Measurements from ENCODE around the gene CD99L2.
A peak's percentile ranks its signal among the peaks of the same experiment; 100 is the strongest.

The CD99L2 gene, protein sequence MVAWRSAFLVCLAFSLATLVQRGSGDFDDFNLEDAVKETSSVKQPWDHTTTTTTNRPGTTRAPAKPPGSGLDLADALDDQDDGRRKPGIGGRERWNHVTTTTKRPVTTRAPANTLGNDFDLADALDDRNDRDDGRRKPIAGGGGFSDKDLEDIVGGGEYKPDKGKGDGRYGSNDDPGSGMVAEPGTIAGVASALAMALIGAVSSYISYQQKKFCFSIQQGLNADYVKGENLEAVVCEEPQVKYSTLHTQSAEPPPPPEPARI

DNA sequence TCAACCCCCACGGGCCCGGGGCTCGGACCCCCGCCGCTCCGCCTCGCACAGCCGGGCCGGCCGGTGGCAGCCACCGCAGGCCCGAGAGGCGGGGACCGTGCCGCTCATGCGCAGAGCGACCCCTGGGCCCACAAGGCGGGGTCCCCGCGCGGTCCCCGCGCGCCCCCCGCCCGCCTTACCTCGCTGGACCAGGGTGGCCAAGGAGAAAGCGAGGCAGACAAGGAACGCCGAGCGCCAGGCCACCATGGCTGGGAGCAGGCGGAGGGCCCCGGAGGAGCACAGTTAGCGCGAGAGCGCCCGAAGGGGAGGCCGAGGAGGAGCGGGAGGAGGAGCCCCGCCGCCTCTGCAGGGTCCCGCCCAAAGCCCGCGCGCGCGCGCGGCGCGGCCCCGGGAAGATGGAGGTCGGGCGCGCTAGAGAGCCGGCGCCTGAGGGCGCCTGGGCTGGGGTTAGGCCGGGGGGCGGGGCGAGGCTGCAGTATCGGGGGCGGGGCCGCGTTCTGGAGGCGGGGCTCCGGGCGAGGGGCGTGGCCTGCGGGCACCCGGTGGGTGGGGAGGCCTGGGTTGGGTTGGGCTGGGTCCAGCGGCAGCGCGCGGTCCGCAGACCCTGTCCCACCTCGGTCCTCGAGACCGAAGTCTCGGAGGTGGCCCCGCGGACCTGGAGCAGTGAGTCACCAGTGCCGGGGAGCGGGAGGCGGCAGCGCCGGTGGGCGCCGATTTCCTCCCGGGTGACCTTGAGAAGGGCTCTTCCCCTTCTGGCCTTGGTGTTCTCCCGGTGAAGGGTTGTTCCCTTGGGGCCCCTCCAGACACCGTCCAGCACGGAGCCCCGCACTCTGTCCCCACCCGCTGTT is at the start of gene CD99L2:
CD99L2 (minus strand) TSS at position 326 of the 848 bp plus-strand sequence; CDS start at position 246, 80 bp downstream.
- DNase-seq (ENCODE audit: low spot score) = peak; percentile 81

DNA sequence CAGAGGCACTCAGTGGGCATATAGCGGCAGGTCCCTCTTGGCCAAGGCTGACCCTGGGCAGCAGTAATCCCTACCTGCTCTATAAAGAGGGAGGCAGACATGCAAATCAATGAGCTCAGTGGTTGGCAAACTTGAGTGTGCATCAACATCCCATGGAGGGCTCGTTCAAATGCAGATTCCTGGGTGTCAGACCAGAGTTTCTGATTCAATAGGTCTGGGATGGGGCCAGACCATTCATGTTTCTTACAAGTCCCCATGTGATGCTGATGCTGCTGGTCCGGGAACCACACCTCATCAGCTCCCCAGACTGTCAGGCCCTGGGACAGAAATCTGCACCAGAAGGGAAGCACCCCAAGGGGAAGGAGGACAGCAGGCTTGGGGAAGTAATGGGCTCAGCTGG is 45.8 kb upstream of the CD99L2 start:
- no peak for DNase-seq (ENCODE audit: low spot score)

DNA sequence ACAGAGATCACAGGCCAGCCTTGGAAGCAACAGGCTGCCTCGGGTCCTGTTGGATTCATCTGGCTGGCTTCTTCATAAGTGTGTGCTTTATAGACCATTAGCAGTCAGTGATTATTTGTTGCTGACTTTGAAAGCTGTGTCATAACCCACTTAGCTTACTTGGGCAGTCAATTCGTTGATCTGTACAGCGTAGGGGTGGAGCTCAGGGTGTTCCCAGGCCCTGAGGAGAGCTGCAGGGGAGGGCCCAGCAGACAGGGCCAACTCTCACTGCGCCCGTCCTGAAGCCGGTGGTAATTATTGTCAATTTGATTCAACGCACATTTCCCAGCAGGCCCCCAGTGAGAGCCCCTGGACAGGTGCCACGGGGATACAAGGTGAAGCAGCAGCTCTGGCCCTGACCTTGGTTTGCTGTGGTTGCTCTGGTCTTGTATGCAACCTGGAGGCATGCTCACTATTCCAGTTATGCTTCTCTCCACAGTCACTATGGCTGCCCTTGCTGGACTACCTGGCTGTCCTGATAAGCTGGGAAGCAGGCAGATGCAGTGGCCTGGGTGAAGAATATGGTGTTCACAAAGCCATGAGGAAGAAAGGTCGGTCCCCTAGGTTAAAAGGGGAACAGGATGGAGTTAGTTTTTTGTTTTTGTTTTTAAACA is 44.6 kb upstream of the CD99L2 start:
- no peak for DNase-seq (ENCODE audit: low spot score)

DNA sequence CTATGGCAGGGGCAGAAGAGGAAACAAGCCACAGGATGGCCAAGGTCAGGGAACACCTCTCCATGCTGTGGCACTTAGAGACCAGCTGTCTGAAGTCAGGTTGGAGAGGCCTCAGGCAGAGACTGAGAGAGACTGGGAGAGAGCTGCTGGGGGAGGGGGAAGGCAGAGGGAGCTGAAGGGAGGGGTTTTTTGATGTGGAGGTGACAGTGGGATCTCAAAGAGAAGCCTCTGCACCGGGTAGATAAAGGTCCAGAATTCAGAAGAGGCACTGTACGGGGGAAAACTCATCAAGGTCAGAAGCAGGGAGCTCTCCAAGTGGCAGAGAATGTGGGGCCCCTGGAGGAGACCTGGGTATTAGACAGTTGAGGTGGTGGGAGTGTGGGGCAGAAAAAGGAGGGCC is 43.1 kb upstream of the CD99L2 start:
- DNase-seq (ENCODE audit: low spot score) = no peak

DNA sequence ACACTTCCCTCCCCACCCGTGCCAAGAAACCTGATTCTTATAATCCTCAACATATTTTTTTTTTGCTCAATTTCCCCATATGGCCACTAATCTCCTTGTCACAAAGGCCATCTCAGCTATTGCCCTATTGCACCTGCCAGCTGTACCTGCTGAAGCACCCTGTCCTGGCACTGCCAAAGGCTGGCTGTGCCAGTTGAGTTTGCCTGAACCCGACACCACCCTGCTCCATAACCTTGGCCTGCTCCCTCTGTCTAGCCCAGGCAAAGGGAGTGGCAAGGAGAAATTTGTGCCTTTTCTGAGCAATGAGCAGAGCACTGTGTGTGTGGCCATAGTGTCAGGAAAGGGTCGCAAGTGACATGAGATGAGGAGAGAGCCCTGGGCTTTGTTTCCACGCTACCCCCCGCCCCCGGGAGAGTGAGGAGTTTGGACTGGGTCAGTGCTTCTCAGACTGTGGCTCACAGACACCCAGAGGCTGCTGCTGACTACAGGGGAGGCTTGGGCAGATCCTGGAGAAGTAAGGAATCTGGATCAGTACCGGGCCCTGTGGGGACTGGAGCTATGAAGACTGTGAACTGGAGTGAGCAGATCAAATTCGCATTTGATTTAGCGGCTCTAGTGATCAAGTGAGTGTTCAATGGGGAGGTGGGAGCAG is 42.5 kb upstream of the CD99L2 start:
- no peak for DNase-seq (ENCODE audit: low spot score)

DNA sequence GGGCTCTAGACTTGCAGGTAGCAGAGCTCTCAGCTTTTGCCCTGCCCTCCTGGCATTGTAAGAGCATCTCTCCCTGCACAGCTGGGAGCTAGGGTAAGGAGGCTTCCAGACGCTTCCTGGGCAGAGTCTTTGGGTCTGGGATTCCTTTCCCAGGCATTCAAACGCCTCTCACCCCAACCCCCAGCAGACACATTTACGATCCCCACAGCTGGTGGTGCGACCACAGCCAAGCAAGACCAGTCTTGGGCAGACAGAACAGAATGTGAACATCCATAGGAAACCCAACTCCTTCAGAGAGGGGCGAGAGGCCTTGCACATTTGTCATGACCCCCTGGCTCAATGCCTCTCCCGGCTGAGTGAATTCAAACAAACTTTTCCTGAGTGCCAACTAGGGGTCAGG is 38.1 kb upstream of the CD99L2 start:
- no peak for DNase-seq (ENCODE audit: low spot score)

DNA sequence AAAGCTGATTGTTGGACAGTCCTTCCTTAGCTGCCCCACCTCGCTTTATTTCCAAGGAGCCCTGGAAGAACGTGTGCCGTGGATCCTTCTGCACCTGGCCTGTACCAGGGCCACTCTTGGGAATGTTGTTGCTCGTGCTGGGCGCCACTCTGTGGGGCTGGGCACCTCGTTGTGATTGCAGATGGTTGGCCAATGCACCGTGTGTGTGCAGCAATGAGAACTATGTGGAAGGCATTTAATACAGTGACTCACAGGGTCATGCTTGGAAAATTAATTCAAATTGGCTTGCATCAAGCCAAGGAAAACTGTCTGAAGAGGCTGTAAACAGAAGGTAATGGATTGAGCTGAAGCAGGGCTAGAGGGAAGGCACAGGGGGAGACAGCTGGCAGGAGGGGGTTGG is 37.0 kb upstream of the CD99L2 start:
- DNase-seq (ENCODE audit: low spot score) = no peak

DNA sequence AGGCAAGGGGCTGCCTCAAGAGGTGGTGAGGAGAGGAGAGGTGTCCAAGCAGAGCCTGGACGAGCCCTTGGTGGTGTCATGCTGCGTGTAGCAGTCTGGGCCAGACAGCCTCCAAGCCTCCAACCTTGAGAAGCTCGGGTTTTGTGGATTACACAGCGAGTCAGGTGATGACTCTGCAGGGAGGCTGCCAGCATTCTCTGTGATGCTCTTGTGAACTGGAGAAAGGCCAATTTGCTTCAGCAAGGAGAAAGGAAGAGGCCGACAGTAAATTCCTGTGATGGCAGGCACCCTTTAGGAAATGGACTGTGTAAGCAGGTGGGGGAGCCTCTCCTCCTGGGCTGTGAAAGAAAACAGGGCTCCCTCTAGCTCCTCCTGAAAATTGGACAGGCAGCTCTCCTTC is 36.0 kb upstream of the CD99L2 start:
- DNase-seq (ENCODE audit: low spot score) = no peak

DNA sequence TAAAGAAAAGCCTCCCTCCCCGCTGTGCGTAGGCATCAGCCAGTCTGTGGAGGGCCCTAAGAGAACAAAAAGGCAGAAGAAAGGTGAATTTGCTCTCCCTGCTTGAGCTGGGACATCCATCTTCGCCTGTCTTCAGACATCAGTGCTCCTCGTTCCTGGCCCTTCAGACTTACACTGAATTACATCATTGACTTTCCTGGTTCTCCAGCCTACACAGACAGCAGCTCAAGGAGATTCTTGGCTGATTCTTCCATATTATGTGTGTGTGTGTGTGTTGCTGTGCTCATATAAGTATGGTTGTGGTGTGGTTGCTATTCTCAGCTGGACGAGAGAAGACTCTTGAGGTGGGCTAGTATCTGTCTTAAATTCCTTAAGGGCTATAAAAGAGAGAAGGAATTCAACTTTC is 35.5 kb upstream of the CD99L2 start:
- no peak for DNase-seq (ENCODE audit: low spot score)

DNA sequence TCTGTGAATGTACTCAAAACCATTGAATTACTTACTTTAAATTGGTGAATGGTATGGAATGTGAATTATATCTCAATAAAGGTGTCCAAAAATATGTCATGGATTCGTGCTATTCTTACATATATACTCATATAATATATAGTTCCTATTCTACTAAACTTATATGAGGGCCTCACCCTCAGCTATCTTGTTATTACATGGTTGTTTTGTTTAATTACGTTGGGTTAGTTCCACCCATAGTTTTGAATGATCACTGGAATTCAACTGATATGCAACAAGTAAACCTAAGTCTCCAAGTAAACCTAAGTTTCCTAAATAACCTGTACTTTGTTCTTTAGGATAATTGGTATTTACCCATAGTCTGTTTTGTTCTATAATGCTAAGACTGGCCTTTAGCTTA is 30.6 kb upstream of the CD99L2 start:
- no peak for DNase-seq (ENCODE audit: low spot score)

DNA sequence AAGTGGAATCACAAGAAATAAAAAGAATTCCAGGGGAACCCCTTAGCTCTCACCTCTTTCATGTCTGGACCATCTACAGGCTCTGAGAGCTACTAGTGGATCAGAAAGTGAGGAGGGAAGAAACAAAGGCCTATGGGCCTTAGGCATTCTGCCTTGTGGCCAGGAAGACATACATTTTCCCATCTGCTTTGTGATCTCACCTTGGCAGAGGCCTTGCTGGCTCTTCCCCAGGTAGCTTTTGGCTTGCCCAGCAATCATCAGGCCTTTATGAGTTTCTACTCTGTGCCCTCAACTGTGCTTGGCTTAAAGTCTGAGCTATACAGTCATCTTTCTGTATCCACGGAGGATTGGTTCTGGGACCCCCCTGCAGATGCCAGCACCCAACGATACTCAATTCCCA is 28.3 kb upstream of the CD99L2 start:
- DNase-seq (ENCODE audit: low spot score) = no peak

DNA sequence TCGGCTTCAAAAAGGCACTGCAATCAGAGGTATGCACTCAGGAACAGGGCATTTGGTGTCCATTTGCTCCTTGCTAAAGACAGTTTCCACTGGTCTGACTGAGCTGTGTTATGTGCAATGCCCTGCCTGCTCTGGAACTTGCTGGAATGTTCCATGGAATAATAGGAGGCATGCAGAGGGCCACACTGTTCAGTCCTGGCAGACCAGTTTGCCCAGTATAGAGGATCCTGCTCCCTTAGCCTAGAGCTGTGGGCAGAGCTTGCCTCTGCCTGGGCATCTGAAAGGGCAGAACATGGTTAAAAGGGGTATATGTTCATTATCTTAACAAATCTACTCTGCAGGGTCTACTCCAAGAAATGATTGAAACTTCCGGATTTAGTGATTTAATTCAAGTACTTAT is 27.8 kb upstream of the CD99L2 start:
- no peak for DNase-seq (ENCODE audit: low spot score)

DNA sequence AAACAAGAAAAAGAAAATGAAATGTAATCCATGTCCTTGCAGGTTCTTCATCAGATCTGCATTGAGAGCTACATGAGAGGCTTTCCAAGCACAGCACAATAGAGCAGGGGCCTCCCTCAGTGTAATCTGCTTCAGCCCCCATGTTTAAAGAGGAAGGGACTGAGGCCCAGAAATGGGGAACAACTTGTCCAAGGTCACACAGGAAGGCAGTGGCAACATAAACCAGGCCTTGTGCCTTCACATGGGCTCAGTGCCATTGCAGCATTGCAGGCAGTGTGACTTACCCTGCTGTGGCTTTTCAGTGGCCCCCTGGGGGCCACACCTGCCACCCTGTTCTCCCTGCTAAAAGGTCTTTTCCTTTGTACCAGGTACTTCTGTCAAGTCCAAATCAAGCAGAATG is 20.9 kb upstream of the CD99L2 start:
- no peak for DNase-seq (ENCODE audit: low spot score)

DNA sequence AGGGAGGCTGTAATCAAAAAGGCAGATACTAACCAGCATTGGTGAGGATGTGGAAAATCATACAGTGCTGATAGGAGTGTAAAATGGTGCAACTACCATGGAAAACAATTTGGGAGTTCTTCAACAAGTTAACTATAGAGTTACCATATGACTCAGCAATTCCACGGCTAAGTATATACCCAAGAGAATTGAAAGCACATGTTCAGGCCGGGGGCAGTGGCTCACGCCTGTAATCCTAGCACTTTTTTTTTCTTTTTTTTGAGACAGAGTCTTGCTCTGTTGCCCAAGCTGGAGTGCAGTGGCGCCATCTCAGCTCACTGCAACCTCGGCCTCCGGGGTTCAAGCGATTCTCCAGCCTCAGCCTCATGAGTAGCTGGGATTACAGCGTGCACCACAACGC is 15.0 kb upstream of the CD99L2 start:
- no peak for DNase-seq (ENCODE audit: low spot score)

DNA sequence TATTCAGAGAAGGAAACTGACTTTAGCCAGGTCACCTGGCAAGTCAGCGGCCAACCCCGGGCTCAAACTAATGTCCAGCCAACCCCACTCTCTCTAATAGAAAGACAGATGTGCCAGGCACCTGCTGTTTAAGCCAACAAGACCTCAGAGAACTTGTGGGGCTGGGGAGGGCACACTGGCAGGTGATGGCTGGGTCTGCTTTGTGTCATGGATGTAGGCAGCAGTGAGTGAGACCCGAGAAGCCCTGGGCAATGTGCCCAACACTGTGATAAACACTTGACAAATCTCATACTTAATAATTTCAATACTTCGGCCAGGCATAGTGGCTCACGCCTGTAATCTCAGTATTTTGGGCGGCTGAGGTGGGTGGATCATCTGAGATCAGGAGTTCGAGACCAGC is 9.0 kb upstream of the CD99L2 start:
- DNase-seq (ENCODE audit: low spot score) = no peak

DNA sequence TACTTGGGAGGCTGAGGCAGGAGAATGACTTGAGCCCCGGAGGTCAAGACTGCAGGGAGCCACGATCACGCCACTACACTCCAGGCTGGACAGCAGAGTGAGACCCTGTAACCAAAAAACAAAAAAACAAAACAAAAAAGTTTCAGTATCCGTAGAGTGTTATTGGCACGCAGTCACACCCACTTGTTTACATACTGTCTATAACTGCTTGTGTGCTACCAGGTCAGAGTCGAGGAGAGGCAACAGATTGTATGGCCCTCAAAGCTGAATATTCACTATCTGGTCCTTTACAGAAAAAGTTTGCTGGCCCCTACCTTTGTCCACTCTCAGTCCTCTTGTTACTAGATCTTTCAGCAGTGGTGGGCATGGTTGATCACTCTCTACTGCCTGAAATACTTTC is 8.2 kb upstream of the CD99L2 start:
- no peak for DNase-seq (ENCODE audit: low spot score)

DNA sequence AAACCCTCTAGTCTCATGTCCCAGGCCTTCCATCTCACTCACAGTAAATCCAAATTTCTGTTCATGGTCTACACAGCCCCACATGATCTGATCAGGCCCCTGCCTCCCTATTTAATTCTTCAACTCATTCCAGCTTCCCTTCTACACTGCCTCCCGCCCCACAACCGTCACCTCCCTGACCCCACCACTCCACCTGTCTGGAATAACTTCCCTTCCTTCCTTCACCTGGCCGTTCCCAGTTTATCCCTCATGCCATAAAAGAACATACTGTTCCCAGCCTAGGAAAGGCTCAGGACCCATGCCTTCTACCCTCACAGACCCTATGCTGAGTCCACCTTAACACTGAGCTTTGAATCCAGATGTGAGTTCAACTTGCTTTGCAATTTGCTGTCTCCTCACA is 6.8 kb upstream of the CD99L2 start:
- DNase-seq (ENCODE audit: low spot score) = no peak

DNA sequence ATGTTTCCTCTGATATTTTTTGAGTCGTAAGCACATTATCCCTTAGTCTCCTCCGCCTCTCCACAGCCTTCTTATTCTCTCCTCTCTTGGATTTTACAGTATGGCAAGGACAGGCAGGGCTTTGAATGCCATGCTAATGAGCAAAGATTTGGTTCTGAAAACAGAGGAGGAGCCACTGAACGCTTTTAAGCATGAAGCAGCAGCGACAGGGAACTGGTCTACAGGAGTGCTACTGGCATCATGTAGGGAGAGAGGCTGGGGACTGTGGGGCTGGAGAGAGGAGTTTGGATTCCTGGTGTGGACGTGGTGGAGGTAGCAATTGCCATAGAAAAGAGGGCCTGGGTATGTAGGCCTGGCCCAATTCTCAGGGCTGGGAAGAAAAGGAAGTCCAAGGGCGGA is 4.6 kb upstream of the CD99L2 start:
- DNase-seq (ENCODE audit: low spot score) = no peak

DNA sequence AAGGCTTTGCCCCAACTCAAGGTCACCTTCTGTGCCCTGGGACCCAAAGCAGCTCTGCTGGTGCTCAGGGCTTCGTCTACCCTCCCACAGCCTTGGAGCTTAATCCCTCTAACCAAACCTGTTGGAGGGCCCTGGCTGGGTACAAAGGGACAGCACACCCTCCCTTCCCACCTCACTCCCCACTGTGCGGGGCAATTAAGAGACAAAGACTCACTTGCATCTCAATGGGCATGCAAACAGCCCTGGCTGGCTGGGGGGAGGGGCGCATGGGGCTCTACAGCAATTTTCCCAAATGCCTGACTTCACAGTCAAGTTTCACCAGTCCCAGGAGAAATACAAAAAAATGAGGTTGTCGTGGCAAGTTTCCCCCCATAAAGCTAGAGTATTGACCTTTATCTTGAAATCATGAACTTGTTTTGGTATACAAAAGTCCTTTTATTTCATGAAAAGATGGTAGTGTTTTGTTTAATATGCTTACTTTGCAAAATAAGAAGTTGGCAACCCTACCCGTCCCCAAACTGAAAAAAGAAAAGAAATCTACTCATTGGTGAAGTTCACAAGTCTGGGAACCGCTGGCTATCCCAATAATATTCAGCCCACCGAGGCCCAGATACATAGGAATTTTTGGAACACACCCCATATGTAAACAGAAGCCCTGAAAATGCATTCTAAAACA is 4.1 kb upstream of the CD99L2 start:
- no peak for DNase-seq (ENCODE audit: low spot score)

DNA sequence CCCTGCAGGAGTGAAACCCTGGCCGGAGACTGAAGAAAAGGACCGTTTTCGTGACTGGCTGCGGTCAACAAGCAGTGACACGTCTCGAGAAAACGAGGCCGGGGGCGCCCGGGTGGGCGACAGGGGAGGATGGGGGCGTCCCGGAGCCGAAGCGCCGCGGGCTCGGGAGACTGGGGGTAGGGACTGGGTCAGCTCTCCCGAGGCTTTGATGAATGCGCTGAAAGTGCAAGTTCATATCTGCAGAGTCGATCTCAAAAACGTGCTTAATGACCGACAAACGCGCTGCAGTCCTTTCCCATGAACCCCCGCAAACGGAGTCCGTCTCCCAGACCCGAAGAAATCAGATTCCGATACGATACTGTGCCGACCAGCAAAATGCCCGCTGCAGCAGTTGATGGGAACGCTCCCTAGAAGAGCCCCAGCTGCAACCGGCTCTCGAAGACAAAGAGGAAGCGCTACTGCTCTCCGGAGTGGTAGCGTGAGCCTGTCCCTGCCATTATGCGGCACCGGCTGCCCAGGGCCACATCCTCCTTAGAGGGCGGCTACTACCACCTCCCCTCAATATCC is 806 bp upstream of the CD99L2 start:
- DNase-seq (ENCODE audit: low spot score) = peak; percentile 19

DNA sequence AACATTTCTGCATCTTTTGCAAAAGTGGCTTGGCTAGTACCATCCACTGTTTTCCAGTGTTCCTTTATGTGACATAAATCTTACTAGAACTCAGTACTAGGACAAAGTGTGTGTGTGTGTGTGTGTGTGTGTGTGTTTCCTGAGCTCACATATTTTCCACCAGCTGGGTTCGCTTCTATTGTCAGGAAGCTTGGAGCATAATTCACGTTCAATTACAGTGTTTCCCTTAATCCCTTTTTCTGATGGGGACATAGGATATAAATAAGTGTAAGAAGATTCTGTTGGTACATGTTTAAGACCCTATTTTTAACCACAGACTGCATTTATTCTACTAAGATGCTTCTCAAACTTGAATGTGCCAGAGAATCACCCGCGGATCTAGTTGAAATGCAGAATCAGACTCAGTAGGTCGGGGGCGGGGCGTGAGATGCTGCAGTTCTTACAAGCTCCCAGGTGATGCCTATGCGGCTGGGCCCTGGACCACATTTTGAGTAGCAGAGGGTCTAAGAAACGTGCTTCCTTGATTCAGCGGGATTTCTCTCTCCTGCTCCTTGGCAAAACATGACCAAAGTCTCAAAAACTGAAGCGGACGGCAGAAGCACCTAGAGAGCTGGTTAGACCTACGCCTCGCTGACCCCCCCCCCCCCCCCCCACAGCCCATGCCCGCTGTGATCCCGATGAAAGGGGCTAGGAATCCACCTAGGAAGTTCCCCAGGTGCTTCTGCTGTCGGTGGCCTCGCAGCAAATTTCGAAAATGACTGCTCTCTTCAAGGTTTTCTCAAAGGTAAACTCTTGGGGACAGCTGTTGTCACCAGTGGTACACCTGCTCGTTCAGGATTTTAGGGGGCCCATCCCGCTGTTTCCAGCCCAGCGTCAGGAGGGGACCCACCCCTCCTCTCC is 797 bp downstream of the CD99L2 start:
- peak; percentile 4 for DNase-seq (ENCODE audit: low spot score)

Data from hematopoietic multipotent progenitor cell treated with erythropoietin and hydrocortisone succinate and interleukin-3 and kit ligand, for 17 days (in vitro differentiated cells).